NCI-H748 treated with DMSO at 0.1 percent for 48 hours (cell line): Measurements from ENCODE around the gene NPW.

ENCODE experiments used
- DNase-seq: peaks from one replicate; lab custom pipeline; 2025; lab: John Stamatoyannopoulos, UW

NPW gene

GRCh38 chr16:2019518-2019920 lies at the start of gene NPW:
Gene NPW (plus strand): TSS chr16:2019785.
- DNase-seq, result no peak

GRCh38 chr16:1971796-1972489 lies 47.6 kb upstream of the NPW start, which contains the start of gene TBL3:
Gene TBL3 (plus strand): TSS chr16:1972053. CDS start chr16:1972165, 112 bp downstream.
- peak; percentile 70 for DNase-seq

- no peak for DNase-seq
Measured at GRCh38 chr16:1972490-1972877, 47.1 kb upstream of the NPW start.

GRCh38 chr16:1973461-1974156 lies 46.0 kb upstream of the NPW start:
- no peak for DNase-seq

GRCh38 chr16:1974157-1975070 lies 45.2 kb upstream of the NPW start:
- no peak for DNase-seq

GRCh38 chr16:1975432-1976215 lies 44.0 kb upstream of the NPW start:
- DNase-seq, result no peak

GRCh38 chr16:1976216-1976520 lies 43.4 kb upstream of the NPW start:
- no peak for DNase-seq

GRCh38 chr16:1976951-1977874 lies 42.4 kb upstream of the NPW start:
- no peak for DNase-seq

GRCh38 chr16:1977875-1978268 lies 41.7 kb upstream of the NPW start:
- no peak for DNase-seq

- DNase-seq, result no peak
Measured at GRCh38 chr16:1978476-1979120, 41.0 kb upstream of the NPW start.

GRCh38 chr16:1979271-1980029 lies 40.1 kb upstream of the NPW start:
- DNase-seq, result peak; percentile 34

- no peak for DNase-seq
Measured at GRCh38 chr16:1980030-1980769, 39.4 kb upstream of the NPW start.

- DNase-seq, result no peak
Measured at GRCh38 chr16:1980770-1981087, 38.9 kb upstream of the NPW start.

GRCh38 chr16:1981398-1981836 lies 38.2 kb upstream of the NPW start, which contains the start of gene NOXO1:
Gene NOXO1 (minus strand): TSS chr16:1981469. CDS start chr16:1981179, 290 bp downstream.
- no peak for DNase-seq

GRCh38 chr16:1982013-1982433 lies 37.6 kb upstream of the NPW start:
- no peak for DNase-seq

GRCh38 chr16:1982991-1983543 lies 36.5 kb upstream of the NPW start:
- no peak for DNase-seq

GRCh38 chr16:1983544-1984346 lies 35.8 kb upstream of the NPW start, which contains the start of gene GFER:
Gene GFER (plus strand): TSS chr16:1984193. CDS start chr16:1984219, 26 bp downstream.
- DNase-seq, result peak; percentile 62
